MM.1S (cell line): ENCODE data around the gene DCHS1.

Source experiments
- DNase-seq: peaks from one replicate; pipeline ENCODE4 v3.0.0-alpha.2; 2015
- H2AFZ ChIP-seq: fragments of 300-600 bp; sonication (generic); 2 replicates; pipeline ENCODE4 v1.6.0; 2016; ENCODE audit warnings: antibody characterized with exemption, low read length
- H3F3A ChIP-seq: fragments of 300-600 bp; sonication (generic); 2 replicates; pipeline ENCODE4 v1.6.1; 2016; ENCODE audit warnings: mild to moderate bottlenecking, antibody characterized with exemption, low read length, moderate library complexity, mixed read lengths; ENCODE audit not compliant: insufficient read depth
- H3K27ac ChIP-seq: fragments of 300-600 bp; sonication (generic); 2 replicates; pipeline ENCODE4 v1.5.1; 2016; ENCODE audit warnings: mild to moderate bottlenecking, low read length
- H3K27me3 ChIP-seq: fragments of 300-600 bp; sonication (generic); replicated peaks from 2 replicates; pipeline ENCODE4 v1.6.0; 2016; ENCODE audit warnings: low read length; ENCODE audit not compliant: insufficient read depth
- H3K36me3 ChIP-seq: fragments of 300-600 bp; sonication (generic); replicated peaks from 2 replicates; pipeline ENCODE4 v1.6.1; 2016; ENCODE audit warnings: mild to moderate bottlenecking, low read length, mixed read lengths; ENCODE audit not compliant: insufficient read depth
- H3K4me1 ChIP-seq: fragments of 300-600 bp; sonication (generic); 2 replicates; pipeline ENCODE4 v1.6.1; 2016; ENCODE audit warnings: low read length, mixed read lengths
- H3K4me2 ChIP-seq: fragments of 300-600 bp; sonication (generic); 2 replicates; pipeline ENCODE4 v1.6.0; 2016; ENCODE audit warnings: low read depth, low read length
- H3K4me3 ChIP-seq: fragments of 300-600 bp; sonication (generic); 2 replicates; pipeline ENCODE4 v1.5.1; 2016; ENCODE audit warnings: low read length, mixed read lengths
- H3K79me2 ChIP-seq: fragments of 300-600 bp; sonication (generic); 2 replicates; pipeline ENCODE4 v1.6.1; 2016; ENCODE audit warnings: mixed run types, low read length, mixed read lengths
- H3K9ac ChIP-seq: fragments of 300-600 bp; sonication (generic); 2 replicates; pipeline ENCODE4 v1.6.1; 2016; ENCODE audit warnings: low read length, mixed read lengths
- H3K9me2 ChIP-seq: fragments of 300-600 bp; sonication (generic); replicated peaks from 2 replicates; pipeline ENCODE4 v1.6.1; 2016; ENCODE audit warnings: mild to moderate bottlenecking, low read length, mixed read lengths; ENCODE audit not compliant: insufficient read depth
- H3K9me3 ChIP-seq: fragments of 300-600 bp; sonication (generic); replicated peaks from 2 replicates; pipeline ENCODE4 v1.6.1; 2016; ENCODE audit warnings: mild to moderate bottlenecking, low read length, mixed read lengths; ENCODE audit not compliant: insufficient read depth
- H4K20me1 ChIP-seq: fragments of 300-600 bp; sonication (generic); 2 replicates; pipeline ENCODE4 v1.6.1; 2016; ENCODE audit warnings: mild to moderate bottlenecking, low read length, moderate library complexity, mixed read lengths; ENCODE audit not compliant: insufficient read depth
- CTCF ChIP-seq: fragments of 300-600 bp; sonication (generic); IDR thresholded peaks from 2 replicates; pipeline ENCODE4 v1.5.1; 2016; ENCODE audit warnings: antibody characterized with exemption, low read length, mixed read lengths
- EZH2 ChIP-seq: fragments of 300-600 bp; sonication (generic); optimal IDR thresholded peaks from 2 replicates; pipeline ENCODE3; 2017; ENCODE audit warnings: low read depth, mild to moderate bottlenecking, antibody characterized with exemption, low read length, mixed read lengths
- EZH2phosphoT487 ChIP-seq: fragments of 300-600 bp; sonication (generic); IDR thresholded peaks from 2 replicates; pipeline ENCODE4 v1.6.1; 2018; ENCODE audit warnings: antibody characterized with exemption, low read length

The DCHS1 gene

GRCh38 chr11:6681505-6681904 is 25.9 kb upstream of the DCHS1 start:
- Histone ChIP-seq H3K4me3 (no peak overlapping the region), H3F3A (no peaks in the 10 kb centered on the region; the same call in 1 of the 2 replicates), H4K20me1 (no peaks in the 10 kb centered on the region), H3K9ac (no peak overlapping the region), H3K27ac (no peak overlapping the region), H3K4me2 (peak overlapping the region; percentile 2; the same call in 1 of the 2 replicates), H3K36me3 (0 out of 2 replicates have a peak, but pooled peaks cover 4% of the 10 kb centered on the region), H3K27me3 (no peaks in the 10 kb centered on the region), H3K9me3 (no peaks in the 10 kb centered on the region), H3K79me2 (peaks cover 24% of the 10 kb centered on the region), H3K4me1 (0 out of 2 replicates have a peak, but pooled peaks cover 4% of the 10 kb centered on the region), H2AFZ (no peak overlapping the region), H3K9me2 (no peaks in the 10 kb centered on the region)
- no peak for DNase-seq
- TF ChIP-seq CTCF (no peak), EZH2phosphoT487 (no peak), EZH2 (no peak)

GRCh38 chr11:6677018-6677417 is 21.4 kb upstream of the DCHS1 start:
- DNase-seq = no peak
- H3K79me2 ChIP-seq = peaks cover 12% of the 10 kb centered on the region
- H3K4me3 ChIP-seq = no peak overlapping the region
- no peak overlapping the region for H2AFZ ChIP-seq
- H3K27ac ChIP-seq = no peak overlapping the region
- no peaks in the 10 kb centered on the region for H4K20me1 ChIP-seq
- H3K4me1 ChIP-seq = 0 out of 2 replicates have a peak, but pooled peaks cover 4% of the 10 kb centered on the region
- H3K9ac ChIP-seq = no peak overlapping the region
- TF ChIP-seq CTCF (no peak), EZH2 (no peak), EZH2phosphoT487 (no peak)
- no peak overlapping the region for H3K4me2 ChIP-seq
- H3K36me3 ChIP-seq = 0 out of 2 replicates have a peak, but pooled peaks cover 4% of the 10 kb centered on the region
- no peaks in the 10 kb centered on the region for H3K9me3 ChIP-seq
- no peaks in the 10 kb centered on the region; the same call in 1 of the 2 replicates for H3F3A ChIP-seq
- H3K27me3 ChIP-seq = no peaks in the 10 kb centered on the region
- no peaks in the 10 kb centered on the region for H3K9me2 ChIP-seq

GRCh38 chr11:6674862-6675261 is 19.3 kb upstream of the DCHS1 start:
- no peak for DNase-seq
- H3K36me3 ChIP-seq = no peaks in the 10 kb centered on the region
- no peaks in the 10 kb centered on the region for H3K27me3 ChIP-seq
- no peaks in the 10 kb centered on the region for H4K20me1 ChIP-seq
- H3K27ac ChIP-seq = no peak overlapping the region
- H3K9me3 ChIP-seq = no peaks in the 10 kb centered on the region
- H3K4me3 ChIP-seq = no peak overlapping the region
- H3F3A ChIP-seq = no peaks in the 10 kb centered on the region
- no peak overlapping the region for H3K4me2 ChIP-seq
- H3K4me1 ChIP-seq = no peaks in the 10 kb centered on the region
- H3K9me2 ChIP-seq = no peaks in the 10 kb centered on the region
- H3K9ac ChIP-seq = no peak overlapping the region
- no peaks in the 10 kb centered on the region for H3K79me2 ChIP-seq
- no peak overlapping the region for H2AFZ ChIP-seq
- TF ChIP-seq CTCF (no peak), EZH2phosphoT487 (no peak), EZH2 (no peak)
